ENCODE data around the gene P2RY8. TPM values are rescaled to one million over a fixed set of nuclear protein-coding genes. Genes with fewer than 3 reads are reported as not detected.
"Not testable (repeated sequence)": the region's sequence is repeated elsewhere in the genome, so short reads cannot be mapped to it uniquely, and the experiment has no call there.

P2RY8 gene
- total RNA-seq, 4 donors from 2014 or later: 0.36 to 1.1 (median 0.62) TPM

DNA sequence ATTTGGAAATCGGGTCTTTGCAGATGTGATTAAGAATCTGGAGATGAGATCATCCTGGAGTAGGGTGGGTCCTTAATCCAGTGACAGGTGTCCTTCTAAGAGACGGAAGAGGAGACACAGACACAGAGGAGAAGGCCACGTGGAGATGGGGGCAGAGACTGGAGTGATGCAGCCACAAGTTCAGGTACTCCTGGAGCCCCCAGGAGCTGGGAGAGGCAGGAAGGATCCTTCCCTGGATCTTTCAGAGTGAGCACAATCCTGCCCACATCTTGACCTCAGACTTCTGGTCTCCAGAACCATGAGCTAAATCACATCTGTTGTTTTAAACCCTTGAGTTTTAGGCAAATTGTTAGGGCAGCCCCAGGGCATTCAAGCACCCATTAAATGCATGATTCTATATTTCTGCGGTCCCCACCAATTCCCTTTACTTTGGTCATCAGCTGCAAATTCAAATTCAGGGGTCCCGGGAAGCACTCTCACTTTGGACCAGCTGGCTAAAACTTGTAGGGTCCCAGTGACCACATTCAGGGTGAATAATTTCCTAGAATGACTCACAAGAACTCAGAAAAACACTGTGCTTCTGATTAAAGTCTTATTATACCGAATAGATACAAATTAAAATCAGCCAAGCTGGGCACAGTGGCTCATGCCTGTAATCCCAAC is 41.7 kb upstream of the P2RY8 start:
- Histone ChIP-seq H3K4me3 (no peak overlapping the region), H3K36me3 (no peaks in the 10 kb centered on the region), H3K9me3 (no peaks in the 10 kb centered on the region), H3K27ac (no peak overlapping the region), H3K27me3 (no peaks in the 10 kb centered on the region), H3K4me1 (no peaks in the 10 kb centered on the region)
- intact Hi-C loops (cut with DNase I; ENCODE audit: low total_unique reads) (no loop called here), in situ Hi-C loops (cut with MboI; ENCODE audit: low sequenced_read_pairs in 4 of 4) (loop anchor here in 2 of 4 donors (25.0 kb wide), 1 partner anchor 116 kb away; the partner anchor contains the start of gene ASMTL (in 2 of the 2))
- no peak for TF ChIP-seq POLR2A (IDR thresholded peaks at IDR 0.05)
- TF ChIP-seq, protein P1, sequence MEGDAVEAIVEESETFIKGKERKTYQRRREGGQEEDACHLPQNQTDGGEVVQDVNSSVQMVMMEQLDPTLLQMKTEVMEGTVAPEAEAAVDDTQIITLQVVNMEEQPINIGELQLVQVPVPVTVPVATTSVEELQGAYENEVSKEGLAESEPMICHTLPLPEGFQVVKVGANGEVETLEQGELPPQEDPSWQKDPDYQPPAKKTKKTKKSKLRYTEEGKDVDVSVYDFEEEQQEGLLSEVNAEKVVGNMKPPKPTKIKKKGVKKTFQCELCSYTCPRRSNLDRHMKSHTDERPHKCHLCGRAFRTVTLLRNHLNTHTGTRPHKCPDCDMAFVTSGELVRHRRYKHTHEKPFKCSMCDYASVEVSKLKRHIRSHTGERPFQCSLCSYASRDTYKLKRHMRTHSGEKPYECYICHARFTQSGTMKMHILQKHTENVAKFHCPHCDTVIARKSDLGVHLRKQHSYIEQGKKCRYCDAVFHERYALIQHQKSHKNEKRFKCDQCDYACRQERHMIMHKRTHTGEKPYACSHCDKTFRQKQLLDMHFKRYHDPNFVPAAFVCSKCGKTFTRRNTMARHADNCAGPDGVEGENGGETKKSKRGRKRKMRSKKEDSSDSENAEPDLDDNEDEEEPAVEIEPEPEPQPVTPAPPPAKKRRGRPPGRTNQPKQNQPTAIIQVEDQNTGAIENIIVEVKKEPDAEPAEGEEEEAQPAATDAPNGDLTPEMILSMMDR (IDR thresholded peaks at IDR 0.05 in 4 of 5, conservative IDR thresholded peaks at IDR 0.05 in 1 of 5): no peak
- no peak for DNase-seq
- no peak for ATAC-seq

DNA sequence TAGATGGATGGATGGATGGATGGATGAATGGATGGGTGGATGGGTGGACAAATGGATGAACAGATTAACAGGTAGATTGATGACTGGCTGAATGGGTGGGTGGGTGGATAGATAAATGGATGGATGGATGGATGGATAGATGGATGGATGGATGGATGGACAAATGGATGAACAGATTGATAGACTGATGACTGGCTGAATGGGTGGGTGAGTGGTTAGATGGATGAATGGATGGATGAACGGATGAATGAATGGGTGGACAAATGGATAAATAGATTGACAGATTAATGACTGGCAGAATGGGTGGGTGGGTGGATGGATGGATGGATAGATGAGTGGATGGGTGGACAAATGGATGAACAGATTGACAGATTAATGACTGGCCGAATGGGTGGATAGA is 40.9 kb upstream of the P2RY8 start:
- in situ Hi-C loops (cut with MboI; ENCODE audit: low sequenced_read_pairs in 4 of 4) (loop anchor here in 2 of 4 donors (25.0 kb wide), 1 partner anchor 116 kb away; the partner anchor contains the start of gene ASMTL (in 2 of the 2)), intact Hi-C loops (cut with DNase I; ENCODE audit: low total_unique reads) (no loop called here)

DNA sequence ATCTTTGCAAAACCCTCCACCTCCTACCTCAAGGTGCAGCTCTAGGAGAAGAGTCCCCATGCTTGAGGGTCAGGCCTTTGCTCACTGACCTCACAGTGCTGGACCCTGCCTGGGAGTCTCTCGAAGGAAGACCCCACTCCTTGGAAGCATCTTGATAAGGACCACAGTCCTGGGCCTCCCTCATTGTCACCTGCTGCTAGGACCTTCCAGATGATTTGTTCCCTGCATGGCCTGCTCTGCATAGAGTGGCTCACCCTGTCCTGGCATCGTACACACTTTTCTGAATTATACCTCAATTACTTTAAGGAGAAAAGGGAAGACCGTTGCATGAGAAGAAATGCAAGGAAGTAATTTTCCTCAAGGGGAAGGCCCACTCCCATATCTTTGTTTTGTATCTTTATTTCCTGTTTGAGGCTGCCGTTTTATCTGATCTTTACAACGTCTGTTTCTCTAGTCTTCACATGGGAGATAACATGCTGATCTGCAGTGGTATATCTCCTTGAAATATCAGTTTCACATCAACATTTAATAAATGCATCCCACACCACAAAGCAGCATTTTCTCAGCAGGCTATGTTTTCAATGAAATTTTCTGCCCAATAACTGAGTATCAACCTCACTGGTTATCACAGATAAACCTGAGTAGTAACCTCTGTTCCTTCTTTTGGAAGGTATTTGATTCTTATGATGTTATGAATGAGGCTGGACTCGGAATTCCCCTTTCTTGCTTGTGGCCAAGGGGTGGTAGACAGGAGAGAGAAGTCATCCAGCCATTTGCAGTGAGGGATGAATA is 39.4 kb upstream of the P2RY8 start:
- H3K4me3 ChIP-seq: no peak overlapping the region
- intact Hi-C loops (cut with DNase I; ENCODE audit: low total_unique reads) (no loop called here), in situ Hi-C loops (cut with MboI; ENCODE audit: low sequenced_read_pairs in 4 of 4) (loop anchor here in 2 of 4 donors (25.0 kb wide), 1 partner anchor 114 kb away; the partner anchor contains the start of gene ASMTL (in 2 of the 2))
- H3K9me3 ChIP-seq: no peaks in the 10 kb centered on the region
- H3K4me1 ChIP-seq: no peaks in the 10 kb centered on the region
- H3K27me3 ChIP-seq: no peaks in the 10 kb centered on the region
- ATAC-seq (no peak), DNase-seq (no peak)
- TF ChIP-seq POLR2A (IDR thresholded peaks at IDR 0.05): no peak
- TF ChIP-seq, protein P1 (IDR thresholded peaks at IDR 0.05 in 4 of 5, conservative IDR thresholded peaks at IDR 0.05 in 1 of 5): no peak
- no peak overlapping the region for H3K27ac ChIP-seq
- no peaks in the 10 kb centered on the region for H3K36me3 ChIP-seq

More for the DNA sequence above, 40.9 kb upstream of the P2RY8 start:
- Histone ChIP-seq H3K4me3 (no peak overlapping the region), H3K27ac (no peak overlapping the region), H3K9me3 (no peaks in the 10 kb centered on the region), H3K4me1 (no peaks in the 10 kb centered on the region), H3K27me3 (no peaks in the 10 kb centered on the region), H3K36me3 (no peaks in the 10 kb centered on the region)
- no peak for ATAC-seq
- DNase-seq: no peak
- TF ChIP-seq POLR2A (IDR thresholded peaks at IDR 0.05): no peak
- TF ChIP-seq, protein P1 (IDR thresholded peaks at IDR 0.05 in 4 of 5, conservative IDR thresholded peaks at IDR 0.05 in 1 of 5): no peak

DNA sequence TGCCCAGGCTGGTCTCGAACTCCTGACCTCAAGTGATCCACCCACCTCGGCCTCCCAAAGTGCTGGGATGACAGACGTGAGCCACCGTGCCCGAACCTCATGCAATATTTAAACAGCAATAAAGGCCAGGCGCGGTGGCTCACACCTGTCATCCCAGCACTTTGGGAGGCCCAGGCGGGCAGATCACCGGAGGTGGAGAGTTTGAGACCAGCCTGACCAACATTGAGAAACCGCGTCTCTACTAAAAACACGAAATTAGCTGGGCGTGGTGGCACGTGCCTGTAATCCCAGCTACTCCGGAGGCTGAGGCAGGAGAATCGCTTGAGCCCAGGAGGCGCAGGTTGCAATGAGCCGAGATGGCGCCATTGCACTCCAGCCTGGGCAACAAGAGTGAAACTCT is 37.2 kb upstream of the P2RY8 start:
- H3K4me1 ChIP-seq; H3K27ac ChIP-seq; in situ Hi-C loops (cut with MboI; ENCODE audit: low sequenced_read_pairs in 4 of 4); DNase-seq; H3K9me3 ChIP-seq; H3K27me3 ChIP-seq; H3K36me3 ChIP-seq; ATAC-seq; intact Hi-C loops (cut with DNase I; ENCODE audit: low total_unique reads); H3K4me3 ChIP-seq: not testable (repeated sequence)

Data from gastrocnemius medialis (tissue), 4 donors.